GM19395 (cell line): ENCODE data around the gene MAT1A.
"Not testable (repeated sequence)": the region's sequence is repeated elsewhere in the genome, so short reads cannot be mapped to it uniquely, and the experiment has no call there.

ENCODE experiments used
- ATAC-seq: cut with Tn5 transposase; IDR thresholded peaks from one replicate; pipeline ENCODE4 v1.9.1; 2021; ENCODE audit warnings: mild to moderate bottlenecking, moderate library complexity; ENCODE audit not compliant: unreplicated experiment

Gene MAT1A

DNA sequence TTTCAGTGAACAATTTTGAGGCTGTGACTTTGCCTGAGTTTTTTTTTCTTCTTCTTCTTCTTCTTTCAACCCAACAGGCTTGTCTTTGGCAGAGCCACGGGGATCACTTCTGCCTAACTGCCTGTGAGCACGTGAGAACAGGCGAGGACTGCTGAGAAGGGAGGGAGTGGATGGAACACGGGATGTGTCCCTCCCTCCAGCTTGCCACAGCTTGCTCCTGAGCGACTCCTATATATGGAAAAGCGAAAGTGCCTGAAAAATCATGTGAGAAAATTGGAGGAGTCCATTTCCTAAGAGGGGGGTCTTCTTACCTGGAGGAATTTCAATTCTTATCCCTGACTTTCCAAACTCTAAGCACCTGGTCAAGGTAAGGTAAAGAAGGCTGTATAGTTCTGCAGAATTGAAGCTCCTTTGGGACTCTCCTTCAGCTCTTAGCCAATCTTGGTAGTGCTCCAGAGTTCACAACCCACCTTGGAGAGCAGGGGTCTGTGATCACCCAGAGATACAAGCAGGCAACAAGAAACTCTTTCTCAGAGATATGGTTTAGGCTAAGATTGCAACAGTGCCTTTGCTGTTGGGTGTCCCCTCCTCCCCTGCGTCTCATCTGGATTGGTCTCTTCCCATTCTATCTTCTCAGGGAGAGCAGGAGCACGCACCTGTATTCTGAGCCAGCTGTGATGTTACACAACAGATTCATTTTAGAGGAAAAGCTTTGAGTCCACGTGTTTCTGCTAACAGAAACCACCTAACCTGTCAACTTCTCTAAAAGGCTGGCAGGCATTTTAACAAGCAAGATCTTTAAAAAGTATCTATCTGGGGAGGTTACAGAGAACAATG, at the start of gene MAT1A:
Gene MAT1A, minus strand, starts transcription at position 208 of the 837 bp plus-strand sequence. CDS start 235 bp downstream, outside the sequence.
- ATAC-seq: no peak

- ATAC-seq: no peak
Measured at GRCh38 chr10:80333983-80334382, 44.5 kb upstream of the MAT1A start.

- no peak for ATAC-seq
Measured at GRCh38 chr10:80324891-80325364, 35.5 kb upstream of the MAT1A start.

GRCh38 chr10:80324086-80324485, 34.6 kb upstream of the MAT1A start:
- ATAC-seq: no peak

GRCh38 chr10:80323311-80323710, 33.9 kb upstream of the MAT1A start:
- ATAC-seq: no peak

- no peak for ATAC-seq
Measured at GRCh38 chr10:80322711-80323110, 33.3 kb upstream of the MAT1A start.

GRCh38 chr10:80322158-80322557, 32.7 kb upstream of the MAT1A start:
- no peak for ATAC-seq

DNA sequence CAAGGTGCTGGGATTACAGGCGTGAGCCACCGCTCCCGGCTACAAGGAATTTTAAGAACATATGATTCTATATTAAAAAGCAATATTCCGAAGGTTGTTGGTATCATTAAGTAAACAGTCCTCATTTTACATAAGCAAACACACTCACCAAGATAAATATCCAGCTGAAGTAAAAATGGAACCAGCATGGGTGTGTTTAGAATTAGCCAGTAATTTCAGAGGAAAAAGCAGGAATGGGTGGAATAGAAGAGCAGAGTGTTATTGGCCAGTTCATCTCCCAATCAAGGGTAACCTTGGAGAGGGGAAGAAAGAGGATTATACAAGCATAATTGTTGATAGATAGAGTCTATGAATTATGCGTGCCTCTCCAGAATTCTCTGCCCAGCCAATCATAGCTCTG, 31.7 kb upstream of the MAT1A start:
- no peak for ATAC-seq

GRCh38 chr10:80320377-80320776, 30.9 kb upstream of the MAT1A start:
- ATAC-seq: no peak

GRCh38 chr10:80319725-80320290, 30.4 kb upstream of the MAT1A start:
- no peak for ATAC-seq

DNA sequence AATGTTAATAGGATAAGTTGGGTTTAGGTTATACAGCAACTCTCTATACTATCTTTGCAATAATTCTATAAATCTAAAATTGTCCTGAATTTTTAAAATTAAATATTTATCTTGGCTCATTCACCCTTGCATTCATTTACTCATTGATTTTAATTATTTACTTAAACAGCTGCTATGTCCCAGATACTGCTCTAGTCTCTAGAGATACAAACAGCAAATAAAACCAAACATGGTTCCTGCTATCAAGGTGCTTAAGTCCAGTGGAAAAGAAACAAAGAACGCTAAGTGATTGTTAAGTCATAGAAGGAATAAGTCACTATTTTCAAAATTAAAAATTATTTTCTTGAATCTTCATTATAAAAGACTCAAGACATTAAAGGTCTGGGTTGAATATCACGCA, 29.9 kb upstream of the MAT1A start:
- ATAC-seq: no peak

DNA sequence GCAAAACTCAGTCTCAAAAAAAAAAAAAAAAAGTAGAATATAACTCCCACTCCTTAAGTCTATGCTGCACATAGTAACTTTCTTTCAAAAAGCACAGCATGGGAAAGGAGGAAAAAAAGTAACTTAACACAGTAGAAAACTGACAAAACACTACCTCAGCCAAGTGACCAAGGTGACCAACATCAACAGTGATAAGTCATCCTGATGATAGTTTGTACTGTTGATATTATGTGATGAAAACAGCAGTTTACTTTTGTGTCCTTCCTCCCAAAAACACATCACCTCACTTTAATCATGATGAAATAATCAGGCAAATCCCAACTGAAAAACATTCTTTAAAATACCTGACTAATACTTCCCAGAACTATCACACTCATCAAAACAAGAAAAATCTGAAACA, 29.3 kb upstream of the MAT1A start:
- ATAC-seq: no peak

DNA sequence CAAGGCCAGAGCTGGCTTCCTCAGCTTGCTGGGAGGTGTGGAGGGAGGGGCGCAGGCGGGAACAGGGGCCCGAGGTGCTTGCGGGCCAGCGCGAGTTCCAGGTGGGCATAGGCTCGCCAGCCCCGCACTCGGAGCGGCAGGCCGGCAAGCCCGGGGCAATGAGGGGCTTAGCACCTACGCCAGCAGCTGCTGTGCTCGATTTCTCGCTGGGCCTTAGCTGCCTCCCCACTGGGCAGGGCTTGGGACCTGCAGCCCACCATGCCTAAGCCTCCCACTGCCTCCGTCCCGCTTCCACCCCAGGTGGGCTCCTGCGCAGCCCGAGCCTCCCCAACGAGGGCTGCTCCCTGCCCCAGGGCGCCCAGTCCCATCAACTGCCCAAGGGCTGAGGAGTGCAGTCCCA, 25.9 kb upstream of the MAT1A start:
- no peak for ATAC-seq

DNA sequence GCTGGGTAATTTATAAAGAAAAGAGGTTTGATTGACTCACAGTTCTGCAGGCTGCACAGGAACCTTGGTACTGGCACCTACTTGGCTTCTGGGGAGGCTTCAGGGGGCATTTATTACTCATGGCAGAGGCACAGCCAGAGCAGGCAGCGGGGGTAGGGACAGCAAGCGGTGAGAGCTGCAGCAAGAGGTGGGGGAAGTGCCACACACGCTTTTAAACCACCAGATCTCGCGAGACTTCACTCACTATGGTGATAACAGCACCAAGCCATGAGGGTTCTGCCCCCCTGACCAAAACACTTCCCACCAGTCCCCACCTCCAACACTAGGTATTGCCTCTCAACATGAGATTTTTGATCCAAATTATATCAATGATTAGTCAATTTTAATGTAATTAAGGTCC, 24.1 kb upstream of the MAT1A start:
- ATAC-seq: no peak

- ATAC-seq: not testable (repeated sequence)
Measured at GRCh38 chr10:80305989-80306388, 16.5 kb upstream of the MAT1A start.

DNA sequence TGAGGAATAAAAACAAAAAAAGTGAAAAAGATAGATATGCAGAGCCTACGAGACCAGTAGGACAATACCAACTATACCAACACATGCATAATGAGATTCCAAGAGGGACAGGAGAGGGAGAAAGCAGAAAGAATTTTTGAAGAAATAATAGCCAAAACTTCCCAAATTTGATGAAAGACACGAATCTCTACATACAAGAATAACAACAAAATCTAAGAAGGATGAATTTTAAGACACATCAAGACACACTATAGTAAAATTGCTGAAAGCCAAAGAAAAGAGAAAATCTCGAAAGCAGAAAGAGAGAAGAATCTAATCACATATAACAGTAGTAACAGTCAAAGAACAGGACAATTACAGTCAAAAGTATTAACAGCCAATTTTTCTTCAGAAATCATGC, 7.5 kb upstream of the MAT1A start:
- no peak for ATAC-seq

DNA sequence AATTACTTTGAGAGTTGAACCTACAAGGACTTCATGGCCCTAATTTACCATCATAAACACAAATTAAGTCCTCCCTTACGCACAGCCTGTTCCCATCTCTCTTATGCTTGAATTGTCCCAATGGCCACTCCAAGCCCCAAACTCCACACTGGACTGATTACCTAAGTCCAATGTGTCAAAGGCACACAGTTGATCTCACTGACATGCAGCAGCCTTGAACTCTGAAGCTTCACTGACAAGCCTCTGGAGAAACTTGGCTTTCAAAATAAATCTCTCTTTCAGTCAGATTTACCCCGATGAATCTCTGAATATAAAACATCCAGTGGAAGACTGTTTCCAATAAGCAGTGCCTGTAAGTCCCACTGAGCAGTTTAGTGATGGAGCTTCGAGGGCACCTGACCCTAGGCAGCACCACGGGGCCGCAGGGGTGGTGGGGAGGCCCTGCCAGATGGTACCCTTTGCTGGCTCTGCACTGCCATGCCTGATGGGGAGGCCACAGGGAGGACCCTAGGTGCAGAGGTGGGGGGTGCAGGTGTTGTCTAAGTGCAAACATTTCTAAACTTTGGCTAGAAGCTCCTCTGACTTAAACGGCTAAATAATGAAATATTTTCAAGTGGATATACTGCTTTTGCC, 3.3 kb upstream of the MAT1A start:
- no peak for ATAC-seq

DNA sequence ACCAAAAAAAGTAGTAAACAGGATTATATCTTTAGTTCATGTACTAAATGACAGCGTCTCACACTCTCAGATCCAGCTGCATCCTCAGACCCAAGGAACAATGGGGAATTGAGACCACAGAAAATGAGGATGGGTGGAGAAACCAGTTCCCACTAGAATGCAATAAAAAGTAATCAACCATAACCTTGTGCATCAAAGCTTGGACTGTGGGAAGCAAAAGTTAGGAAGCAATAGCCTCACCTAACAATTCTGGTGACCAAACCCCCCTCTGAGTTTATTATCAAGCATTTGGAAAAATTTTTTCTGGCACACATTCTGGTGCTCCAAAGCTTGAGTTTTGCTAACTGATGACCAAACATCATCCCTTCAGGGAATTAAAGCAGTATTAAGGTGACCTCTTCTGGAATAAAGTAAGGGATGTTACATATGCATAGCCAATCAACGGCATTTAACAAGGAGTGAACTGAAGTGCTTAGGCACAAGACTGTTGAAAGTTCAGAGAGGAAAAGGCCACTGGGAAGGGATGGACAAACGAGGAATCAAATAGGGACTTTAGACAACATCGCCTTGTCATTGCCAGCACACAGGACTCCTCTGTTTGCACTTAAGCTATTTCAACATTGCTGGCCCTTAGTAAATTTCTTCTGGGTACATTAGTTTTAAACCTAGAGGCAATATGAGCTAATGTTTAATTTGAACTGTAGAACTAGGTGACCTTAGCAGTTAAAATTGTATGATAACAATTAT, 1.2 kb upstream of the MAT1A start:
- no peak for ATAC-seq

GRCh38 chr10:80288849-80289248, 609 bp downstream of the MAT1A start:
- no peak for ATAC-seq

GRCh38 chr10:80284522-80284921, 4.9 kb downstream of the MAT1A start:
- no peak for ATAC-seq

DNA sequence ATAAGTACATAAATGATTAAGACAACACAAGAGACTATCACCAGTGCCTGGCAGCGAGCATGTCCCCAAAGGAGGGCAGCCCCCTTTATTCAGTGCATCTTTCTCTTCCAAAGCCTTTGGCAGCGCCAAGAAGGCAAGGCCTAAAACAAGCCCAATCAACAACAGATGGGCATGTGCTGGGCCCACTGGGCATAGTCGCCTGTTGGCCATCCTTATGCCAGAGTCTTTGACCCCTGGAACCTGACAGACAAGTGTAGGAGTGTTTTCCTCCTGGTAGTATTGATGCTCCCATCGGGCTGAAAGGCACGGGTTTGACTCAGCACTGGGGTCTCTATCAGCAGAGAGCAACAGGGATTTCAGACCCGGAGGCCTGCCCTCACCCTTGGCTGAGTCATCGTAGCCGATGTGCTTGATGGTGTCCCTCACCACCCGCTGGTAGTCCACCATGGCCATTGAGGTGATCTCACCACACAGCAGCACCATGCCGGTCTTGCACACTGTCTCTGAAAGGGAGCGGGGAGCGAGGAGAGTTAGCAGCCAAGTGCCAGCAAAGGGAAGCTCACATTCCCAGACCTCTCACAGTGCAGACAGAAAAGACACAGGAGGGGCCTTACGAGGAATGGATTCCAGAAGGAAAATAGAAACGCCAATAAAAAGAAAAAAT, 5.8 kb downstream of the MAT1A start:
- no peak for ATAC-seq
